HEK293 (cell line): ENCODE data around the gene MAK.

ENCODE experiments used
- KLF9 ChIP-seq: fragments of 450-650 bp; formaldehyde crosslinking; IDR thresholded peaks from 2 replicates; pipeline ENCODE4 v1.5.1; 2016; ENCODE audit warnings: missing biosample characterization, missing genetic modification characterization, low read depth
- ZEB2 ChIP-seq: fragments of 450-650 bp; formaldehyde crosslinking; IDR thresholded peaks from 2 replicates; pipeline ENCODE4 v1.5.1; 2016; ENCODE audit warnings: missing biosample characterization, missing genetic modification characterization
- ZNF335 ChIP-seq: fragments of 450-650 bp; formaldehyde crosslinking; conservative IDR thresholded peaks from 2 replicates; pipeline ENCODE4 v1.5.1; 2016; ENCODE audit warnings: missing biosample characterization, missing genetic modification characterization
- ZNF555 ChIP-seq: fragments of 450-650 bp; formaldehyde crosslinking; conservative IDR thresholded peaks from 2 replicates; pipeline ENCODE4 v1.5.1; 2017; ENCODE audit warnings: missing biosample characterization, mild to moderate bottlenecking, missing genetic modification characterization, inconsistent platforms
- ZNF561 ChIP-seq: fragments of 450-650 bp; IDR thresholded peaks from 2 replicates; pipeline ENCODE4 v1.5.1; 2018; ENCODE audit warnings: missing biosample characterization, missing genetic modification characterization, borderline replicate concordance
- TF ChIP-seq, protein P1 (sequence below): fragments of 450-650 bp; formaldehyde crosslinking; IDR thresholded peaks from 2 replicates; pipeline ENCODE4 v1.5.1; 2016; ENCODE audit warnings: missing biosample characterization, missing genetic modification characterization
- TF ChIP-seq, protein P2 (sequence below): fragments of 450-650 bp; formaldehyde crosslinking; IDR thresholded peaks from 2 replicates; pipeline ENCODE4 v1.5.1; 2016; ENCODE audit warnings: missing biosample characterization, missing genetic modification characterization
- TF ChIP-seq, protein P3 (sequence below): fragments of 450-650 bp; formaldehyde crosslinking; optimal IDR thresholded peaks from 2 replicates; pipeline ENCODE3; 2016; ENCODE audit warnings: missing biosample characterization, mild to moderate bottlenecking, missing genetic modification characterization
- TF ChIP-seq, protein P4 (sequence below): fragments of 450-650 bp; formaldehyde crosslinking; IDR thresholded peaks from 2 replicates; pipeline ENCODE4 v1.5.1; 2016; ENCODE audit warnings: missing biosample characterization, missing genetic modification characterization
- TF ChIP-seq, protein P5 (sequence below): fragments of 450-650 bp; formaldehyde crosslinking; IDR thresholded peaks from 2 replicates; pipeline ENCODE4 v1.5.1; 2016; ENCODE audit warnings: missing biosample characterization, missing genetic modification characterization

DNA sequence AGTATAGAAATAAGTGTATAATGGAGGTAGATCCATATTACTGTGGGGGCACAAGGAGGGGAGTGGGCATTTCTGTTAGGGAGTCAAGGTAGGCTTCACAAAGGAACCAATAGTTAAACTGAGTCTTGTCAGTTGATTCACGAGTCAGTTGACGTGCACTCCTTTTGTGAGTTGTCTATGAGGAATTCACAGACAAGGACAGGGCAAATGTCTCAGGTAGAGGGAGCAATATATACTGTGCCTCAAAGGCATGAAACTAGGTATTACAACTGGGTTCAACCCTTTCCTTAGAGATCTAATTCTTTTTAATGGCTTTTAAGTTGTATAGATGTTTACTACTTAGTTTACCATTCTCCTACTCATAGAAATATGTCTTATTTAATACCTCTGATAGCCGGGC is 104.5 kb downstream of the MAK start:
- TF ChIP-seq, protein P1, sequence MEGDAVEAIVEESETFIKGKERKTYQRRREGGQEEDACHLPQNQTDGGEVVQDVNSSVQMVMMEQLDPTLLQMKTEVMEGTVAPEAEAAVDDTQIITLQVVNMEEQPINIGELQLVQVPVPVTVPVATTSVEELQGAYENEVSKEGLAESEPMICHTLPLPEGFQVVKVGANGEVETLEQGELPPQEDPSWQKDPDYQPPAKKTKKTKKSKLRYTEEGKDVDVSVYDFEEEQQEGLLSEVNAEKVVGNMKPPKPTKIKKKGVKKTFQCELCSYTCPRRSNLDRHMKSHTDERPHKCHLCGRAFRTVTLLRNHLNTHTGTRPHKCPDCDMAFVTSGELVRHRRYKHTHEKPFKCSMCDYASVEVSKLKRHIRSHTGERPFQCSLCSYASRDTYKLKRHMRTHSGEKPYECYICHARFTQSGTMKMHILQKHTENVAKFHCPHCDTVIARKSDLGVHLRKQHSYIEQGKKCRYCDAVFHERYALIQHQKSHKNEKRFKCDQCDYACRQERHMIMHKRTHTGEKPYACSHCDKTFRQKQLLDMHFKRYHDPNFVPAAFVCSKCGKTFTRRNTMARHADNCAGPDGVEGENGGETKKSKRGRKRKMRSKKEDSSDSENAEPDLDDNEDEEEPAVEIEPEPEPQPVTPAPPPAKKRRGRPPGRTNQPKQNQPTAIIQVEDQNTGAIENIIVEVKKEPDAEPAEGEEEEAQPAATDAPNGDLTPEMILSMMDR (tag by site-specific recombination): no peak
- TF ChIP-seq ZNF561 (tag by site-specific recombination) (no peak), ZNF335 (tag by site-specific recombination) (no peak), ZNF555 (tag by site-specific recombination) (no peak), ZEB2 (tag by site-specific recombination) (no peak), KLF9 (tag by site-specific recombination) (no peak)
- TF ChIP-seq, protein P2, sequence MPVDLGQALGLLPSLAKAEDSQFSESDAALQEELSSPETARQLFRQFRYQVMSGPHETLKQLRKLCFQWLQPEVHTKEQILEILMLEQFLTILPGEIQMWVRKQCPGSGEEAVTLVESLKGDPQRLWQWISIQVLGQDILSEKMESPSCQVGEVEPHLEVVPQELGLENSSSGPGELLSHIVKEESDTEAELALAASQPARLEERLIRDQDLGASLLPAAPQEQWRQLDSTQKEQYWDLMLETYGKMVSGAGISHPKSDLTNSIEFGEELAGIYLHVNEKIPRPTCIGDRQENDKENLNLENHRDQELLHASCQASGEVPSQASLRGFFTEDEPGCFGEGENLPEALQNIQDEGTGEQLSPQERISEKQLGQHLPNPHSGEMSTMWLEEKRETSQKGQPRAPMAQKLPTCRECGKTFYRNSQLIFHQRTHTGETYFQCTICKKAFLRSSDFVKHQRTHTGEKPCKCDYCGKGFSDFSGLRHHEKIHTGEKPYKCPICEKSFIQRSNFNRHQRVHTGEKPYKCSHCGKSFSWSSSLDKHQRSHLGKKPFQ (tag by site-specific recombination): no peak
- TF ChIP-seq, protein P3, sequence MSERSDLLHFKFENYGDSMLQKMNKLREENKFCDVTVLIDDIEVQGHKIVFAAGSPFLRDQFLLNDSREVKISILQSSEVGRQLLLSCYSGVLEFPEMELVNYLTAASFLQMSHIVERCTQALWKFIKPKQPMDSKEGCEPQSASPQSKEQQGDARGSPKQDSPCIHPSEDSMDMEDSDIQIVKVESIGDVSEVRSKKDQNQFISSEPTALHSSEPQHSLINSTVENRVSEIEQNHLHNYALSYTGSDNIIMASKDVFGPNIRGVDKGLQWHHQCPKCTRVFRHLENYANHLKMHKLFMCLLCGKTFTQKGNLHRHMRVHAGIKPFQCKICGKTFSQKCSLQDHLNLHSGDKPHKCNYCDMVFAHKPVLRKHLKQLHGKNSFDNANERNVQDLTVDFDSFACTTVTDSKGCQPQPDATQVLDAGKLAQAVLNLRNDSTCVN (tag by site-specific recombination): no peak
- TF ChIP-seq, protein P4, sequence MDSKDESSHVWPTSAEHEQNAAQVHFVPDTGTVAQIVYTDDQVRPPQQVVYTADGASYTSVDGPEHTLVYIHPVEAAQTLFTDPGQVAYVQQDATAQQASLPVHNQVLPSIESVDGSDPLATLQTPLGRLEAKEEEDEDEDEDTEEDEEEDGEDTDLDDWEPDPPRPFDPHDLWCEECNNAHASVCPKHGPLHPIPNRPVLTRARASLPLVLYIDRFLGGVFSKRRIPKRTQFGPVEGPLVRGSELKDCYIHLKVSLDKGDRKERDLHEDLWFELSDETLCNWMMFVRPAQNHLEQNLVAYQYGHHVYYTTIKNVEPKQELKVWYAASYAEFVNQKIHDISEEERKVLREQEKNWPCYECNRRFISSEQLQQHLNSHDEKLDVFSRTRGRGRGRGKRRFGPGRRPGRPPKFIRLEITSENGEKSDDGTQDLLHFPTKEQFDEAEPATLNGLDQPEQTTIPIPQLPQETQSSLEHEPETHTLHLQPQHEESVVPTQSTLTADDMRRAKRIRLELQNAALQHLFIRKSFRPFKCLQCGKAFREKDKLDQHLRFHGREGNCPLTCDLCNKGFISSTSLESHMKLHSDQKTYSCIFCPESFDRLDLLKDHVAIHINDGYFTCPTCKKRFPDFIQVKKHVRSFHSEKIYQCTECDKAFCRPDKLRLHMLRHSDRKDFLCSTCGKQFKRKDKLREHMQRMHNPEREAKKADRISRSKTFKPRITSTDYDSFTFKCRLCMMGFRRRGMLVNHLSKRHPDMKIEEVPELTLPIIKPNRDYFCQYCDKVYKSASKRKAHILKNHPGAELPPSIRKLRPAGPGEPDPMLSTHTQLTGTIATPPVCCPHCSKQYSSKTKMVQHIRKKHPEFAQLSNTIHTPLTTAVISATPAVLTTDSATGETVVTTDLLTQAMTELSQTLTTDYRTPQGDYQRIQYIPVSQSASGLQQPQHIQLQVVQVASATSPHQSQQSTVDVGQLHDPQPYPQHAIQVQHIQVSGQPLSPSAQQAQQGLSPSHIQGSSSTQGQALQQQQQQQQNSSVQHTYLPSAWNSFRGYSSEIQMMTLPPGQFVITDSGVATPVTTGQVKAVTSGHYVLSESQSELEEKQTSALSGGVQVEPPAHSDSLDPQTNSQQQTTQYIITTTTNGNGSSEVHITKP (tag by site-specific recombination): no peak
- TF ChIP-seq, protein P5, sequence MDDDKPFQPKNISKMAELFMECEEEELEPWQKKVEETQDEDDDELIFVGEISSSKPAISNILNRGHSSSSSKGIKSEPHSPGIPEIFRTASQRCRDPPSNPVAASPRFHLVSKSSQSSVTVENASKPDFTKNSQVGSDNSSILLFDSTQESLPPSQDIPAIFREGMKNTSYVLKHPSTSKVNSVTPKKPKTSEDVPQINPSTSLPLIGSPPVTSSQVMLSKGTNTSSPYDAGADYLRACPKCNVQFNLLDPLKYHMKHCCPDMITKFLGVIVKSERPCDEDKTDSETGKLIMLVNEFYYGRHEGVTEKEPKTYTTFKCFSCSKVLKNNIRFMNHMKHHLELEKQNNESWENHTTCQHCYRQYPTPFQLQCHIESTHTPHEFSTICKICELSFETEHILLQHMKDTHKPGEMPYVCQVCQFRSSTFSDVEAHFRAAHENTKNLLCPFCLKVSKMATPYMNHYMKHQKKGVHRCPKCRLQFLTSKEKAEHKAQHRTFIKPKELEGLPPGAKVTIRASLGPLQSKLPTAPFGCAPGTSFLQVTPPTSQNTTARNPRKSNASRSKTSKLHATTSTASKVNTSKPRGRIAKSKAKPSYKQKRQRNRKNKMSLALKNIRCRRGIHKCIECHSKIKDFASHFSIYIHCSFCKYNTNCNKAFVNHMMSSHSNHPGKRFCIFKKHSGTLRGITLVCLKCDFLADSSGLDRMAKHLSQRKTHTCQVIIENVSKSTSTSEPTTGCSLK (tag by site-specific recombination): no peak
